ENCODE data around the gene ADK.

The ADK gene

GRCh38 chr10:74704629-74705357, 553.8 kb downstream of the ADK start:
- Histone ChIP-seq H3K27ac (replicated peaks) (no peak overlapping the region), H3K27me3 (ENCODE audit: insufficient read depth, poor library complexity, severe bottlenecking) (no peaks in the 10 kb centered on the region), H3K4me3 (replicated peaks; ENCODE audit: insufficient read depth, low read length) (no peak overlapping the region)
- TF ChIP-seq SPI1 (IDR thresholded peaks at IDR 0.05; ENCODE audit: borderline replicate concordance, low read depth), result no peak
- TF ChIP-seq CTCF (IDR thresholded peaks at IDR 0.05; ENCODE audit: insufficient read depth, low read length), result no peak
- no peak for TF ChIP-seq POLR2AphosphoS5 (IDR thresholded peaks at IDR 0.05; ENCODE audit: low read depth)
- TF ChIP-seq, protein P1, sequence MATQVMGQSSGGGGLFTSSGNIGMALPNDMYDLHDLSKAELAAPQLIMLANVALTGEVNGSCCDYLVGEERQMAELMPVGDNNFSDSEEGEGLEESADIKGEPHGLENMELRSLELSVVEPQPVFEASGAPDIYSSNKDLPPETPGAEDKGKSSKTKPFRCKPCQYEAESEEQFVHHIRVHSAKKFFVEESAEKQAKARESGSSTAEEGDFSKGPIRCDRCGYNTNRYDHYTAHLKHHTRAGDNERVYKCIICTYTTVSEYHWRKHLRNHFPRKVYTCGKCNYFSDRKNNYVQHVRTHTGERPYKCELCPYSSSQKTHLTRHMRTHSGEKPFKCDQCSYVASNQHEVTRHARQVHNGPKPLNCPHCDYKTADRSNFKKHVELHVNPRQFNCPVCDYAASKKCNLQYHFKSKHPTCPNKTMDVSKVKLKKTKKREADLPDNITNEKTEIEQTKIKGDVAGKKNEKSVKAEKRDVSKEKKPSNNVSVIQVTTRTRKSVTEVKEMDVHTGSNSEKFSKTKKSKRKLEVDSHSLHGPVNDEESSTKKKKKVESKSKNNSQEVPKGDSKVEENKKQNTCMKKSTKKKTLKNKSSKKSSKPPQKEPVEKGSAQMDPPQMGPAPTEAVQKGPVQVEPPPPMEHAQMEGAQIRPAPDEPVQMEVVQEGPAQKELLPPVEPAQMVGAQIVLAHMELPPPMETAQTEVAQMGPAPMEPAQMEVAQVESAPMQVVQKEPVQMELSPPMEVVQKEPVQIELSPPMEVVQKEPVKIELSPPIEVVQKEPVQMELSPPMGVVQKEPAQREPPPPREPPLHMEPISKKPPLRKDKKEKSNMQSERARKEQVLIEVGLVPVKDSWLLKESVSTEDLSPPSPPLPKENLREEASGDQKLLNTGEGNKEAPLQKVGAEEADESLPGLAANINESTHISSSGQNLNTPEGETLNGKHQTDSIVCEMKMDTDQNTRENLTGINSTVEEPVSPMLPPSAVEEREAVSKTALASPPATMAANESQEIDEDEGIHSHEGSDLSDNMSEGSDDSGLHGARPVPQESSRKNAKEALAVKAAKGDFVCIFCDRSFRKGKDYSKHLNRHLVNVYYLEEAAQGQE (IDR thresholded peaks at IDR 0.05; ENCODE audit: insufficient replicate concordance, low read depth), result no peak
- TF ChIP-seq GABPA (IDR thresholded peaks at IDR 0.05; ENCODE audit: low read depth), result no peak
- DNase-seq (ENCODE audit: low read depth in 1 of 2, low spot score in 1 of 2), result no peak

DNA sequence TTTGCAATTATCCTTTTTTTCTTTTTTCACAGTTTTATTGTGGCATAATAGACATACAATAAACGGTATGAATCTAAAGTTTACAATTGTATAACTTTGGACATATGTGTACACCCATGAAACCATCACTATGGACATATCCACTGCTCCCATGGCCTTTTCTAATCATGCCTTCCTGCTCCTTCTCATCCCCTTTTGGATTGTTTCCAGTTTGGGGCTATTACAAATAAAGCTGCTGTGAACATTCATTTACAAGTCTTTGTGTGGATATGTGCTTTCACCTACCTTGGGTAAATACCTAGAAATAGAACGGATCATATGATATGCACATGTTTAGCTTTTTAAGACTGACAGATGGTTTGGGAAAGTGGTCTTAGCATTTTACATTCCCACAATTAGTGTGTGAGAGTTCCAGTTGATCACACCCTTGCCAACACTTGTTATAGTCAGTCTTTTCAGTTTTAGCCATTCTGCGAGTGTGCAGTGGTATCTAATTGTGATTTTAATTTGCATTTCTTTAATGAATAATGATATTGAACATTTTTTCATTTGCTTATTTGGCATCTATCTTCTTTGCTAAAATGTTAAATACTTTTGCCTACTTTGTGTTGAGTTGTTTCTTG, 554.4 kb downstream of the ADK start:
- no peak for DNase-seq (ENCODE audit: low read depth in 1 of 2, low spot score in 1 of 2)
- Histone ChIP-seq H3K27ac (replicated peaks) (no peak overlapping the region), H3K27me3 (ENCODE audit: insufficient read depth, poor library complexity, severe bottlenecking) (no peaks in the 10 kb centered on the region)

DNA sequence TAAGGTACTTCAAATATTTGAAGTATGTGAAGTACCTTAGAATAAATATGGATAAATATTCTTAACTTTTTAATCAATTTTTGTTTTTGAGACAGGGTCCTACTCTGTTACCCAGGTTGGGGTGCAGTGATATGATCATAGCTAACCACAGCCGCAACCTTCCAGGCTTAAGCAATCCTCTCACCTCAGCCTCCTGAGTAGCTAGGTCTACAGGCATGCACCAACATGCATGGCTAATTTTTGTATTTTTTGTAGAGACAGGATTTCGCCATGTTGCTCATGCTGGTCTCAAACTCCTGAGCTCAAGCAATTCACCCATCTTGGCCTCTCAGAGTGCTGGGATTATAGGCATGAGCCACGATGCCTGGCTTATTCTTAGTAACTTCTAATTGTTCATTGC, 555.9 kb downstream of the ADK start:
- Histone ChIP-seq H3K27ac (replicated peaks) (no peak overlapping the region), H3K27me3 (ENCODE audit: insufficient read depth, poor library complexity, severe bottlenecking) (no peaks in the 10 kb centered on the region), H3K4me3 (replicated peaks; ENCODE audit: insufficient read depth, low read length) (no peak overlapping the region)
- TF ChIP-seq GABPA (IDR thresholded peaks at IDR 0.05; ENCODE audit: low read depth) (no peak), POLR2AphosphoS5 (IDR thresholded peaks at IDR 0.05; ENCODE audit: low read depth) (no peak), SPI1 (IDR thresholded peaks at IDR 0.05; ENCODE audit: borderline replicate concordance, low read depth) (no peak), CTCF (IDR thresholded peaks at IDR 0.05; ENCODE audit: insufficient read depth, low read length) (no peak)
- TF ChIP-seq, protein P1 (IDR thresholded peaks at IDR 0.05; ENCODE audit: insufficient replicate concordance, low read depth), result no peak
- no peak for DNase-seq (ENCODE audit: low read depth in 1 of 2, low spot score in 1 of 2)

More for the DNA sequence above, 554.4 kb downstream of the ADK start:
- H3K4me3 ChIP-seq (replicated peaks; ENCODE audit: insufficient read depth, low read length), result no peak overlapping the region
- TF ChIP-seq SPI1 (IDR thresholded peaks at IDR 0.05; ENCODE audit: borderline replicate concordance, low read depth) (no peak), CTCF (IDR thresholded peaks at IDR 0.05; ENCODE audit: insufficient read depth, low read length) (no peak), GABPA (IDR thresholded peaks at IDR 0.05; ENCODE audit: low read depth) (no peak), POLR2AphosphoS5 (IDR thresholded peaks at IDR 0.05; ENCODE audit: low read depth) (no peak)
- TF ChIP-seq, protein P1 (IDR thresholded peaks at IDR 0.05; ENCODE audit: insufficient replicate concordance, low read depth), result no peak

Measured in HL-60 (cell line).